Measurements from ENCODE around the gene FSTL4. TPM values are rescaled to one million over a fixed set of nuclear protein-coding genes. Genes with fewer than 3 reads are reported as not detected.
"Not testable (repeated sequence)": the region's sequence is repeated elsewhere in the genome, so short reads cannot be mapped to it uniquely, and the experiment has no call there.

The FSTL4 gene
- total RNA-seq, 1 experiment from 2014 or later = 0.12 TPM

DNA sequence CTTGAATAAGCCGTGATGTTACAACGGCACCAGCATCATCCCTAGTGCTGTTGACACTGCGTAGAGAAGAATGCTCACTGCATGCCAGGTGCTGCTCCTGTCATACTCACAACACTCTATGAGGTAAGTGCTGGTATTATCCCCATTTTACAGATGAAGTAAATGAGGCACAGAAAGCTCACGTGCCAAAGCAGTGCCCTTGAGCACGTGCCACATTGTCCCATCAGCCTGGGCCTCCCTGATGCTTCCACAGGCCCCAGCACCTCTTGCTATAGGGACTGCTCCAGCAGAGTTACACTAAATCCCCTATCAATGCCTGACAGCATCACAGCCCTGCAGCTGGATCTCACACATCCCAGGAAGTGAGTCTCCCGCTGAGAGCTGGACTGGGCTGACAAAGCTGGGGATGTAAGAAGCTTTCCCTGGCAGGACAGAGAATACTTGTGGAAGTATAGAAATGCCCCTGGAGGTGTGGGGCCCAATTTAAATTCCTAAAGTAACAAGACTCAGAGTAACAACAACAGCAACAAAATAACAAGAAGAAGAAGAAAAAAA is 216.1 kb downstream of the FSTL4 start:
- no peaks in the 10 kb centered on the region for H3K36me3 Mint-ChIP-seq (ENCODE audit: insufficient read depth, unreplicated experiment)
- intact Hi-C loops (cut with micrococcal nuclease) = no loop called here
- CTCF ChIA-PET = interaction anchor here (0.7 to 2.3 kb wide), 2 partner anchors 28 to 583 kb away, joined by 3 to 8 read pairs; no protein-coding TSS in a partner anchor
- no TSS peak for BruUV-seq (replicated peaks)
- H3K4me3 Mint-ChIP-seq (ENCODE audit: unreplicated experiment) = no peak overlapping the region
- DNase-seq (ENCODE audit: unreplicated experiment) = no peak
- H3K27ac Mint-ChIP-seq (ENCODE audit: low read depth, unreplicated experiment) = no peak overlapping the region
- H3K4me1 Mint-ChIP-seq (ENCODE audit: insufficient read depth, unreplicated experiment) = no peaks in the 10 kb centered on the region
- H3K27me3 Mint-ChIP-seq (ENCODE audit: insufficient read depth, unreplicated experiment) = no peaks in the 10 kb centered on the region
- peaks cover 7% of the 10 kb centered on the region for H3K9me3 Mint-ChIP-seq (ENCODE audit: unreplicated experiment)
- POLR2A ChIA-PET = interaction anchor here (0.7 to 1.1 kb wide), 2 partner anchors 39 to 146 kb away, joined by 3 to 4 read pairs; no protein-coding TSS in a partner anchor
- TF ChIP-seq, protein P1, sequence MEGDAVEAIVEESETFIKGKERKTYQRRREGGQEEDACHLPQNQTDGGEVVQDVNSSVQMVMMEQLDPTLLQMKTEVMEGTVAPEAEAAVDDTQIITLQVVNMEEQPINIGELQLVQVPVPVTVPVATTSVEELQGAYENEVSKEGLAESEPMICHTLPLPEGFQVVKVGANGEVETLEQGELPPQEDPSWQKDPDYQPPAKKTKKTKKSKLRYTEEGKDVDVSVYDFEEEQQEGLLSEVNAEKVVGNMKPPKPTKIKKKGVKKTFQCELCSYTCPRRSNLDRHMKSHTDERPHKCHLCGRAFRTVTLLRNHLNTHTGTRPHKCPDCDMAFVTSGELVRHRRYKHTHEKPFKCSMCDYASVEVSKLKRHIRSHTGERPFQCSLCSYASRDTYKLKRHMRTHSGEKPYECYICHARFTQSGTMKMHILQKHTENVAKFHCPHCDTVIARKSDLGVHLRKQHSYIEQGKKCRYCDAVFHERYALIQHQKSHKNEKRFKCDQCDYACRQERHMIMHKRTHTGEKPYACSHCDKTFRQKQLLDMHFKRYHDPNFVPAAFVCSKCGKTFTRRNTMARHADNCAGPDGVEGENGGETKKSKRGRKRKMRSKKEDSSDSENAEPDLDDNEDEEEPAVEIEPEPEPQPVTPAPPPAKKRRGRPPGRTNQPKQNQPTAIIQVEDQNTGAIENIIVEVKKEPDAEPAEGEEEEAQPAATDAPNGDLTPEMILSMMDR (IDR thresholded peaks at IDR 0.05; ENCODE audit: unreplicated experiment) = no peak

- H3K9me3 Mint-ChIP-seq (ENCODE audit: unreplicated experiment); intact Hi-C loops (cut with micrococcal nuclease); H3K4me3 Mint-ChIP-seq (ENCODE audit: unreplicated experiment); POLR2A ChIA-PET; H3K36me3 Mint-ChIP-seq (ENCODE audit: insufficient read depth, unreplicated experiment); H3K27me3 Mint-ChIP-seq (ENCODE audit: insufficient read depth, unreplicated experiment); H3K27ac Mint-ChIP-seq (ENCODE audit: low read depth, unreplicated experiment); DNase-seq (ENCODE audit: unreplicated experiment); H3K4me1 Mint-ChIP-seq (ENCODE audit: insufficient read depth, unreplicated experiment); BruUV-seq (replicated peaks): not testable (repeated sequence)
- CTCF ChIA-PET = interaction anchor here (1.1 kb wide), 1 partner anchor 252 kb away, joined by 3 read pairs; no protein-coding TSS in a partner anchor
Measured at GRCh38 chr5:133395207-133395606, 217.1 kb downstream of the FSTL4 start.

DNA sequence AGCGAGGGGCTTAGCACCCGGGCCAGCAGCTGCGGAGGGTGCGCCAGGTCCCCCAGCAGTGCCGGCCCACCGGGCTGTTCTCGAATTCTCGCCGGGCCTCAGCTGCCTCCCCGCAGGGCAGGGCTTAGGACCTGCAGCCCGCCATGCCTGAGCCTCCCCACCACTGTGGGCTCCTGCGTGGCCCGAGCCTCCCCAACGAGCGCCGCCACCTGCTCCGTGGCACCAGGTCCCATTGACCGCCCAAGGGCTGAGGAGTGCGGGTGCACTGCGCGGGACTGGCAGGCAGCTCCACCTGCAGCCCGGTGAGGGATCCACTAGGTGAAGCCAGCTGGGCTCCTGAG is 217.9 kb downstream of the FSTL4 start:
- H3K27me3 Mint-ChIP-seq (ENCODE audit: insufficient read depth, unreplicated experiment); BruUV-seq (replicated peaks); intact Hi-C loops (cut with micrococcal nuclease); H3K4me1 Mint-ChIP-seq (ENCODE audit: insufficient read depth, unreplicated experiment); H3K9me3 Mint-ChIP-seq (ENCODE audit: unreplicated experiment); H3K36me3 Mint-ChIP-seq (ENCODE audit: insufficient read depth, unreplicated experiment); DNase-seq (ENCODE audit: unreplicated experiment); H3K27ac Mint-ChIP-seq (ENCODE audit: low read depth, unreplicated experiment); H3K4me3 Mint-ChIP-seq (ENCODE audit: unreplicated experiment); POLR2A ChIA-PET: not testable (repeated sequence)
- CTCF ChIA-PET = interaction anchor here (1.1 to 1.5 kb wide), 2 partner anchors 252 to 475 kb away, joined by 3 to 5 read pairs; no protein-coding TSS in a partner anchor

DNA sequence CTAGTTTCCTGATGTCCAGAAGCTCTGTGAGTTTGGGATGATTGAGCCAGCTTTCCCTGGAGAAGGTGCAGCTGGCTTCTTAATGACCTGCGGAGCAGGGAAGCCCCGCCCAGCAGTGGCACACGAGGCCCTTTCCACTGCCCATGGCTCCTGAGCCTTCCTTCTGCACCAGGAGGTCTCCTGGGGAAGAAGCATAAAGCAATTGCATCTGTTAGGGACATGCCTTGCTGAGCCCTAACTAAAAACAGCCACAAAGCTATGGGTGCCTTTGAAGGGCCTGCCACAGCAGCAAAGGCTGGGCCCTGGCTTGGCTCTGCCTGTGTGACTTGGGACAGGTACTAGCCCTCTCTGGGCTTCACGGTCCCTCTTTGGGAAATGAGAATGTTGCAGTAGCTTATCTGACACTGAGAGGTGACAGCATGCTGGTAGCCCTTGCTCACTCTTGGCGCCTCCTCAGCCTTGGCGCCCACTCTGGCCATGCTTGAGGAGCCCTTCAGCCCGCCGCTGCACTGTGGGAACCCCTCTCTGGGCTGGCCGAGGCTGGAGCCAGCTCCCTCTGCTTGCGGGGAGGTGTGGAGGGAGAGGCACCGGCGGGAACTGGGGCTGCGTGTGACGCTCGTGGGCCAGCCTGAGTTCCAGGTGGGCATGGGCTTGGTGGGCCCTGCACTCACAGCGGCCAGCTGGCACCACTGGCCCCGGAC is 218.4 kb downstream of the FSTL4 start:
- CTCF ChIA-PET = interaction anchor here (0.7 to 1.5 kb wide), 2 partner anchors 21 to 475 kb away, joined by 3 to 5 read pairs; no protein-coding TSS in a partner anchor
- Mint-ChIP-seq H3K36me3 (ENCODE audit: insufficient read depth, unreplicated experiment) (no peaks in the 10 kb centered on the region), H3K4me1 (ENCODE audit: insufficient read depth, unreplicated experiment) (no peaks in the 10 kb centered on the region), H3K27ac (ENCODE audit: low read depth, unreplicated experiment) (no peak overlapping the region), H3K9me3 (ENCODE audit: unreplicated experiment) (peaks cover 7% of the 10 kb centered on the region), H3K4me3 (ENCODE audit: unreplicated experiment) (no peak overlapping the region), H3K27me3 (ENCODE audit: insufficient read depth, unreplicated experiment) (no peaks in the 10 kb centered on the region)
- TF ChIP-seq, protein P1 (IDR thresholded peaks at IDR 0.05; ENCODE audit: unreplicated experiment) = no peak
- no peak for DNase-seq (ENCODE audit: unreplicated experiment)
- no TSS peak for BruUV-seq (replicated peaks)
- POLR2A ChIA-PET = no interaction called here
- intact Hi-C loops (cut with micrococcal nuclease) = no loop called here

DNA sequence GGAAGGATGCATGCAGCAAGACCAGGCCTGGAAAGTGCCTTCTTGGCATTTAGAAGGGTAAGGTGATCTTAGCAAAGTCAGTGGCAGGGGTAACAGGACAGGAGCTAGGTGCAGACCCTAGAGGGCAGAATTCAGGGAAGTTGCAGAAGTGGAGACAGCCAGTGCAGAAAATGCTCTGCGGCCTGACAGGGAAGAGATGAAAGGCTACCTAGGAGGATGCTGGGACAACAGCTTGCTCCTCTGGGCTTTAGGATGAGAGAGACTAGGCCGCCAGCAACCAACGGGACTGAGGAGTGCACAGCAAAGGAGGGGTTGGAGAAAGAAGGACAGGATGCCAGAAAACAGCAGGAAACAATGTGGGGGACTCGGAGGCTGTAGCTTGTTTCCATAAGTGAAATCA is 219.9 kb downstream of the FSTL4 start:
- BruUV-seq (replicated peaks) = no TSS peak
- H3K27me3 Mint-ChIP-seq (ENCODE audit: insufficient read depth, unreplicated experiment) = no peaks in the 10 kb centered on the region
- H3K36me3 Mint-ChIP-seq (ENCODE audit: insufficient read depth, unreplicated experiment) = no peaks in the 10 kb centered on the region
- peaks cover 7% of the 10 kb centered on the region for H3K9me3 Mint-ChIP-seq (ENCODE audit: unreplicated experiment)
- no peak overlapping the region for H3K27ac Mint-ChIP-seq (ENCODE audit: low read depth, unreplicated experiment)
- TF ChIP-seq, protein P1 (IDR thresholded peaks at IDR 0.05; ENCODE audit: unreplicated experiment) = no peak
- H3K4me1 Mint-ChIP-seq (ENCODE audit: insufficient read depth, unreplicated experiment) = no peaks in the 10 kb centered on the region
- CTCF ChIA-PET = interaction anchor here (0.6 kb wide), 1 partner anchor 45 kb away, joined by 3 read pairs; no protein-coding TSS in a partner anchor
- POLR2A ChIA-PET = no interaction called here
- DNase-seq (ENCODE audit: unreplicated experiment) = no peak
- intact Hi-C loops (cut with micrococcal nuclease) = no loop called here
- H3K4me3 Mint-ChIP-seq (ENCODE audit: unreplicated experiment) = no peak overlapping the region
